Ishikawa (cell line): Measurements from ENCODE around the gene OVOL3.

Experiments used
- CEBPB ChIP-seq: IDR thresholded peaks from 2 replicates; pipeline ENCODE4 v1.6.1; 2012
- CREB1 ChIP-seq: IDR thresholded peaks from 2 replicates; pipeline ENCODE4 v1.6.1; 2012; ENCODE audit warnings: low read depth
- EGR1 ChIP-seq: IDR thresholded peaks from 2 replicates; pipeline ENCODE4 v1.6.1; 2012
- EP300 ChIP-seq: IDR thresholded peaks from 2 replicates; pipeline ENCODE4 v1.6.1; 2012; ENCODE audit warnings: borderline replicate concordance
- FOXM1 ChIP-seq: IDR thresholded peaks from 2 replicates; pipeline ENCODE4 v1.6.1; 2012; ENCODE audit warnings: low read depth, borderline replicate concordance
- NFIC ChIP-seq: IDR thresholded peaks from 2 replicates; pipeline ENCODE4 v1.6.1; 2012
- RAD21 ChIP-seq: IDR thresholded peaks from 2 replicates; pipeline ENCODE4 v1.6.1; 2012; ENCODE audit warnings: low read depth
- TAF1 ChIP-seq: IDR thresholded peaks from 2 replicates; pipeline ENCODE4 v1.6.1; 2012; ENCODE audit warnings: low read depth, mild to moderate bottlenecking
- TCF12 ChIP-seq: IDR thresholded peaks from 2 replicates; pipeline ENCODE4 v1.6.1; 2012; ENCODE audit warnings: low read depth
- TEAD4 ChIP-seq: IDR thresholded peaks from 2 replicates; pipeline ENCODE4 v1.6.1; 2012
- YY1 ChIP-seq: IDR thresholded peaks from 2 replicates; pipeline ENCODE4 v1.6.1; 2012; ENCODE audit warnings: low read depth
- ZBTB7A ChIP-seq: IDR thresholded peaks from 2 replicates; pipeline ENCODE4 v1.6.1; 2012; ENCODE audit warnings: low read depth
- TF ChIP-seq, protein P1 (sequence below): IDR thresholded peaks from 2 replicates; pipeline ENCODE4 v1.6.1; 2012
- TF ChIP-seq, protein P2 (sequence below): IDR thresholded peaks from 2 replicates; pipeline ENCODE4 v1.6.1; 2012
- TF ChIP-seq, protein P3 (sequence below): IDR thresholded peaks from 2 replicates; pipeline ENCODE4 v1.6.1; 2012; ENCODE audit warnings: low read depth, mild to moderate bottlenecking

The OVOL3 gene

DNA sequence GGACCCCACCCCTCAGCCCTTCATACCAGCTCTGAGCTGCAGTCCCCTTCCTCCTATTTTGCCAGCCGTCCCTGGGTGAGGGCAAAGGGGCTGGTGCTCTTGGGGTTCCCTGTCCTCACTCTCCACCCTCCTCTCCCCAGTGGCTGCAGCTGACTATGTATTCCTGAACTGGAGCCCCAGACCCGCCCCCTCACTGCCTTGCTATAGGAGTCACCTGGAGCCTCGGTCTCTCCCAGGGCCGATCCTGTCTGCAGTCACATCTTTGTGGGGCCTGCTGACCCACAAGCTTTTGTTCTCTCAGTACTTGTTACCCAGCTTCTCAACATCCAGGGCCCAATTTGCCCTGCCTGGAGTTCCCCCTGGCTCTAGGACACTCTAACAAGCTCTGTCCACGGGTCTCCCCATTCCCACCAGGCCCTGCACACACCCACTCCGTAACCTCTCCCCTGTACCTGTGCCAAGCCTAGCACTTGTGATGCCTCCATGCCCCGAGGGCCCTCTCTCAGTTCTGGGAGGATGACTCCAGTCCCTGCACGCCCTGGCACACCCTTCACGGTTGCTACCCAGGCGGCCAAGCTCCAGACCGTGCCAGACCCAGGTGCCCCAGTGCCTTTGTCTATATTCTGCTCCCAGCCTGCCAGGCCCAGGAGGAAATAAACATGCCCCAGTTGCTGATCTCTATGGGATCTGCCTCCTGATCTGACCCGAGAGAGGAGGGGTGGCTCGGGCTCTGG lies 38.9 kb downstream of the OVOL3 start:
- TF ChIP-seq CEBPB (no peak), TCF12 (no peak), CREB1 (no peak), TEAD4 (no peak), ZBTB7A (no peak), FOXM1 (no peak), RAD21 (no peak), TAF1 (no peak), YY1 (no peak), EGR1 (no peak), EP300 (no peak), NFIC (no peak)
- TF ChIP-seq, protein P1, sequence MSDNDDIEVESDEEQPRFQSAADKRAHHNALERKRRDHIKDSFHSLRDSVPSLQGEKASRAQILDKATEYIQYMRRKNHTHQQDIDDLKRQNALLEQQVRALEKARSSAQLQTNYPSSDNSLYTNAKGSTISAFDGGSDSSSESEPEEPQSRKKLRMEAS: no peak
- TF ChIP-seq, protein P2, sequence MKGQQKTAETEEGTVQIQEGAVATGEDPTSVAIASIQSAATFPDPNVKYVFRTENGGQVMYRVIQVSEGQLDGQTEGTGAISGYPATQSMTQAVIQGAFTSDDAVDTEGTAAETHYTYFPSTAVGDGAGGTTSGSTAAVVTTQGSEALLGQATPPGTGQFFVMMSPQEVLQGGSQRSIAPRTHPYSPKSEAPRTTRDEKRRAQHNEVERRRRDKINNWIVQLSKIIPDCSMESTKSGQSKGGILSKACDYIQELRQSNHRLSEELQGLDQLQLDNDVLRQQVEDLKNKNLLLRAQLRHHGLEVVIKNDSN: no peak
- TF ChIP-seq, protein P3, sequence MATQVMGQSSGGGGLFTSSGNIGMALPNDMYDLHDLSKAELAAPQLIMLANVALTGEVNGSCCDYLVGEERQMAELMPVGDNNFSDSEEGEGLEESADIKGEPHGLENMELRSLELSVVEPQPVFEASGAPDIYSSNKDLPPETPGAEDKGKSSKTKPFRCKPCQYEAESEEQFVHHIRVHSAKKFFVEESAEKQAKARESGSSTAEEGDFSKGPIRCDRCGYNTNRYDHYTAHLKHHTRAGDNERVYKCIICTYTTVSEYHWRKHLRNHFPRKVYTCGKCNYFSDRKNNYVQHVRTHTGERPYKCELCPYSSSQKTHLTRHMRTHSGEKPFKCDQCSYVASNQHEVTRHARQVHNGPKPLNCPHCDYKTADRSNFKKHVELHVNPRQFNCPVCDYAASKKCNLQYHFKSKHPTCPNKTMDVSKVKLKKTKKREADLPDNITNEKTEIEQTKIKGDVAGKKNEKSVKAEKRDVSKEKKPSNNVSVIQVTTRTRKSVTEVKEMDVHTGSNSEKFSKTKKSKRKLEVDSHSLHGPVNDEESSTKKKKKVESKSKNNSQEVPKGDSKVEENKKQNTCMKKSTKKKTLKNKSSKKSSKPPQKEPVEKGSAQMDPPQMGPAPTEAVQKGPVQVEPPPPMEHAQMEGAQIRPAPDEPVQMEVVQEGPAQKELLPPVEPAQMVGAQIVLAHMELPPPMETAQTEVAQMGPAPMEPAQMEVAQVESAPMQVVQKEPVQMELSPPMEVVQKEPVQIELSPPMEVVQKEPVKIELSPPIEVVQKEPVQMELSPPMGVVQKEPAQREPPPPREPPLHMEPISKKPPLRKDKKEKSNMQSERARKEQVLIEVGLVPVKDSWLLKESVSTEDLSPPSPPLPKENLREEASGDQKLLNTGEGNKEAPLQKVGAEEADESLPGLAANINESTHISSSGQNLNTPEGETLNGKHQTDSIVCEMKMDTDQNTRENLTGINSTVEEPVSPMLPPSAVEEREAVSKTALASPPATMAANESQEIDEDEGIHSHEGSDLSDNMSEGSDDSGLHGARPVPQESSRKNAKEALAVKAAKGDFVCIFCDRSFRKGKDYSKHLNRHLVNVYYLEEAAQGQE: no peak

DNA sequence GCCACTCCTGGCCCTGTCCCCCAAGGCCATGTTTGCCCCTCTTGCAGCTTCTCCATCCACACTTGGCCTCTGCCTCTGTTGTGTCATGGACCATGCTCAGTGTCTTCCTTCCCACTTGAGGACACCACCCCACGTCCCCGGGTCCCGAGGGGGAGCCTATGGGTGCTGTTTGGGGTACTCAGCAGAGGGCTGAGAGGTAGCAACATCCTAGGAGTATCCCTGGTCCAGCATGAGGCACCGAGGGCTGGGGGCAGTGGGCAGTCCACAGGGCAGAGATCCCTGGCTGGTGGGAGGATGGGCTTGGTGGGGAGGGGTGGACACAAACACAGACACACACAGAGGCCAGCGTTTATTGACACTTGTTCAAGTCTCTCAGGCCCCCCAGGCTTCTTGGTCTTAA lies 39.6 kb downstream of the OVOL3 start:
- TF ChIP-seq NFIC: no peak
- TF ChIP-seq, protein P2: no peak
- TF ChIP-seq, protein P3: no peak
- TF ChIP-seq TAF1: no peak
- TF ChIP-seq ZBTB7A: no peak
- no peak for TF ChIP-seq EP300
- no peak for TF ChIP-seq CEBPB
- no peak for TF ChIP-seq TCF12
- no peak for TF ChIP-seq CREB1
- TF ChIP-seq, protein P1: no peak
- no peak for TF ChIP-seq TEAD4
- no peak for TF ChIP-seq YY1
- TF ChIP-seq RAD21: no peak
- no peak for TF ChIP-seq EGR1
- no peak for TF ChIP-seq FOXM1

DNA sequence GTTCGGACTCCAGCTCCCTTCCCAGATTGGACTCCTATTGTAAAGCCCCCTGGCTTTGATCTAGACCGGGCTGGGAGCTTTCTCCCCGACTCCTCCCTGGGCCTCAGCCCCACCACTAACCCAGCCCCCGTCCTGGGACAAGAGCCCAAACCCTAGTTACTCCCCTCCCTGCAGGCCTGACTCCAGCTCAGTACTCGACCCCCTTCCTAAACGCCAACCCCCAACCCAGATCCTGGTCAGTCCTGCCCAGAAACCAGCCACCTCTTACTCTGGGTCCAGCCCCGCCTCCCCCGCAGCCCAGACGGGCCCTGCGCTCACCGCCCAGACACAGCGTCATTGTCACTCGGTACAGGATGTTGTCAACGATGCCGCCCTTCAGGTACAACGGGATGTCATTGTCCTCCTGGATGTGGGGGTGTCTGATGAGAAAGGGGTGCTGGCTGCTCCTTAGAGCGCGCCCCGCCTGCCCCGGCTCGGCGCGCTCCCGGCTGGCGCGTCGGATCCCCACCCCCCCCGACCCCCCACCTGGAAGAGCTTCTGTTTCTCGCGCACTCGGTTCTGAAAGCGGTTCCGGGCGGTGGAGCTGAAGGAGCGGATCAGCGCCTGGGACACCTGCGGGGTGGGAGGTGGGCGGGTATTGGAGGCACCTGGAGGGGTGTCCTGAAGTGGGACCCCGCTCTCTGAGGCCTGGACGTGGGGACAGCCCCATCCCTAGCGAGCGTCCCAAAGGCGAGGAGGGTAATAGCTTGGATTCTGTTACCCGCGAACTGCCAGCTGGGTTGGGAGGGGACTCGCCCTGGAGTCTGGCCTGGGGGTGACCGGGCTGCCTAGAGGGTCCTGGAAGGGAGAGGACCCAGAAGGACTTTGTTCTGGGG lies 40.4 kb downstream of the OVOL3 start:
- TF ChIP-seq, protein P2: no peak
- TF ChIP-seq NFIC (no peak), RAD21 (no peak), CREB1 (no peak), YY1 (no peak)

DNA sequence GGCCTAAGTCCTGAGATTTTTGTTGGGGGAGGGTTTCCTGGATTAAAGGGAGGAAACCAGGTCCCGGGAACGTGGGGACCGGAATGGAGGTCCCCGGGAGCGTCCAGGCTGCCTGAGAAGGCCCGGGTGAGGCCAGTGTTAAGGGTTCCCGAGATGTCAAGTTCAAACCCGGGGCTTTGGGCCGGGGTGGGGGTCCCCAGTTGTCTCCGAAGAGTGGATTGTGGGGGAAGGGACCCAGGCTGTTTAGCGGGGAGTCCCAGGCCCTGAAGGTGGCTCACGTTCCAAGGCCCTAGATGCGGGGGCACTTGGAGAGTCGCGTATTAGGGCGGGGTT lies 41.0 kb downstream of the OVOL3 start:
- TF ChIP-seq NFIC (no peak), EGR1 (no peak), RAD21 (no peak), EP300 (no peak), YY1 (no peak), TEAD4 (no peak)
- TF ChIP-seq, protein P2: no peak
- TF ChIP-seq, protein P3: no peak
